Pancreas (tissue), 10 donors: Measurements from ENCODE around the gene CFAP54. TPM values are rescaled to one million over a fixed set of nuclear protein-coding genes. Genes with fewer than 3 reads are reported as not detected.

Source experiments
- ATAC-seq, 4 donors: fragments of 200-7000 bp; cut with Tn5 transposase; one replicate each; pipeline versions ENCODE4 v1.8.0 to v1.9.1; 2020; ENCODE audit warnings: mild to moderate bottlenecking in 4 of 4, moderate library complexity in 4 of 4
- DNase-seq, 6 donors: peaks; one replicate each; pipeline ENCODE4 v3.0.0-alpha.2; 2020
- FAIRE-seq: peaks from 2 replicates; lab custom pipeline; 2012; peaks lifted over from hg19 to GRCh38; lab: Jason Lieb, UNC
- H3K27ac ChIP-seq, 4 donors: fragments of 200-600 bp; sonication (generic); 1 replicate in 3 of 4; 2 replicates in 1 of 4; pipeline versions ENCODE4 v1.5.0 to v1.8.0; 2020
- H3K27me3 ChIP-seq, 4 donors: fragments of 200-600 bp; one replicate each; pipeline ENCODE4 v1.8.0; 2021
- H3K36me3 ChIP-seq, 3 donors: fragments of 200-600 bp; sonication (generic) in 1 of 3; one replicate each; pipeline versions ENCODE4 v1.5.0 to v1.8.0; 2020 to 2021
- H3K4me1 ChIP-seq, 3 donors: fragments of 200-600 bp; one replicate each; pipeline ENCODE4 v1.8.0; 2021
- H3K4me3 ChIP-seq, 4 donors: fragments of 200-600 bp; sonication (generic) in 2 of 4; one replicate each; pipeline versions ENCODE4 v1.5.0 to v1.8.0; 2020 to 2021
- H3K9me3 ChIP-seq, 4 donors: fragments of 200-600 bp; one replicate each; pipeline ENCODE4 v1.8.0; 2021
- WGBS, 2 donors: extraction: QIAGEN DNeasy Blood & Tissue Kit; methylation state at CpG; one replicate each; pipeline ENCODE4 v1.1.7; 2013; 5-methylcytosine and 5-hydroxymethylcytosine counted together
- intact Hi-C, 3 donors: fragments of 100-400 bp; cut with DNase I; formaldehyde crosslinking; loops; one replicate each; pipeline versions ENCODE4 v1.11.1 to v1.14.2; 2022
- polyA plus RNA-seq, 2 donors: library from polyadenylated mRNA; stranded (reverse); fragments of 200-250 nt; gene quantifications; one replicate each; pipeline ENCODE4 v1.2.3, GENCODE V29; 2013
- total RNA-seq, 6 donors: library from RNA; stranded (reverse); fragmentation: NEBNext Ultra II Directional in 4 of 6; extraction: Animal tissue kit (Norgen Biotek cat#: 25700) in 4 of 6; gene quantifications; one replicate each; pipeline versions ENCODE4 v1.2.1 to v1.2.4, GENCODE V29; 2021 to 2023
- TF ChIP-seq, protein P1 (sequence below), 4 donors: fragments of 200-600 bp; sonication (generic) in 3 of 4; IDR thresholded peaks; one replicate each; pipeline versions ENCODE4 v1.5.0 to v1.8.0; 2021; ENCODE audit warnings: antibody characterized with exemption in 4 of 4
- donor health status: healthy with polysubstance abuse.
- donor health status: DM: no; HTN: no; CAD: no; lungs with moderate emphysema.
- donor health status: DM: no; HTN: no; CAD: no.
- donor health status: control.
- donor health status: control.
- donor health status: Bipolar disorder and iron deficiency.
- donor health status: DM: yes; HTN: yes; CAD: no.
- donor health status: DM: no; HTN: no; CAD: no.
- donor health status: DM: no; HTN: no; CAD: no.
- donor health status: DM: yes; HTN: yes; CAD: no.

The CFAP54 gene
- total and polyA plus RNA-seq, 8 donors: 0.02 to 0.21 (median 0.11) TPM

DNA sequence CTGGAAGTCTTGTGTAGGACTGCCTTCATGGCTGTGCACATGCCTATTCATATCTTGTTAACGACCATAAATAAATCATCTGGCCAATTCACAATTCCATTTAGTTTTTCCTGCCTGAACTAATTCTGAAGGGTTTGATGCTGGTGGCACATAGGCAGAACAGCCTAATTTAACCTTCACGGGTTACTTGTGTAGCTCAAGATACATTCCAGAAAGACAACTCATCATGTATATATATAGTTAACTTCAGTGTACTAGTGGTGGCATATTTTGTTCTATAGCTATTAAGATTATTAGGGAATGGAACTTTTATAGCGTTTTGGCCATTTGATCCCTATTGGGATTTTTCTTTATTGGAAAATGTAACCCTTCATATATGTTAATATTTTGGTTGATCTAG is 31.4 kb downstream of the CFAP54 start:
- ATAC-seq (no peak), FAIRE-seq (no peak), DNase-seq (no peak)
- WGBS, 2 donors: 61 to 75% methylated on average over 3 of the region's 3 CpGs
- Histone ChIP-seq H3K27me3 (peaks cover 0 to 3% (median 0%) of the 10 kb centered on the region in 4 donors), H3K36me3 (no peaks in the 10 kb centered on the region), H3K4me1 (no peaks in the 10 kb centered on the region), H3K4me3 (no peak overlapping the region), H3K27ac (no peak overlapping the region), H3K9me3 (no peaks in the 10 kb centered on the region)
- intact Hi-C loops: no loop called here
- TF ChIP-seq, protein P1, sequence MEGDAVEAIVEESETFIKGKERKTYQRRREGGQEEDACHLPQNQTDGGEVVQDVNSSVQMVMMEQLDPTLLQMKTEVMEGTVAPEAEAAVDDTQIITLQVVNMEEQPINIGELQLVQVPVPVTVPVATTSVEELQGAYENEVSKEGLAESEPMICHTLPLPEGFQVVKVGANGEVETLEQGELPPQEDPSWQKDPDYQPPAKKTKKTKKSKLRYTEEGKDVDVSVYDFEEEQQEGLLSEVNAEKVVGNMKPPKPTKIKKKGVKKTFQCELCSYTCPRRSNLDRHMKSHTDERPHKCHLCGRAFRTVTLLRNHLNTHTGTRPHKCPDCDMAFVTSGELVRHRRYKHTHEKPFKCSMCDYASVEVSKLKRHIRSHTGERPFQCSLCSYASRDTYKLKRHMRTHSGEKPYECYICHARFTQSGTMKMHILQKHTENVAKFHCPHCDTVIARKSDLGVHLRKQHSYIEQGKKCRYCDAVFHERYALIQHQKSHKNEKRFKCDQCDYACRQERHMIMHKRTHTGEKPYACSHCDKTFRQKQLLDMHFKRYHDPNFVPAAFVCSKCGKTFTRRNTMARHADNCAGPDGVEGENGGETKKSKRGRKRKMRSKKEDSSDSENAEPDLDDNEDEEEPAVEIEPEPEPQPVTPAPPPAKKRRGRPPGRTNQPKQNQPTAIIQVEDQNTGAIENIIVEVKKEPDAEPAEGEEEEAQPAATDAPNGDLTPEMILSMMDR (IDR thresholded peaks at IDR 0.05): no peak

- no peak for ATAC-seq
- no peaks in the 10 kb centered on the region for H3K4me1 ChIP-seq
- no peaks in the 10 kb centered on the region for H3K27me3 ChIP-seq
- WGBS, 2 donors: 88 to 91% methylated on average over 7 of the region's 7 CpGs
- DNase-seq: no peak
- intact Hi-C loops: no loop called here
- TF ChIP-seq, protein P1 (IDR thresholded peaks at IDR 0.05): no peak
- H3K27ac ChIP-seq: no peak overlapping the region
- no peak for FAIRE-seq
- H3K36me3 ChIP-seq: no peaks in the 10 kb centered on the region
- no peaks in the 10 kb centered on the region for H3K9me3 ChIP-seq
- H3K4me3 ChIP-seq: no peak overlapping the region
These were observed 32.7 kb downstream of the CFAP54 start for GRCh38 chr12:96521895-96522682.

GRCh38 chr12:96522690-96523089 is 33.3 kb downstream of the CFAP54 start:
- WGBS, 2 donors: 64 to 79% methylated on average over 3 of the region's 3 CpGs
- ATAC-seq (no peak), FAIRE-seq (no peak), DNase-seq (no peak)
- no peak overlapping the region for H3K27ac ChIP-seq
- intact Hi-C loops: no loop called here
- H3K36me3 ChIP-seq: no peaks in the 10 kb centered on the region
- TF ChIP-seq, protein P1 (IDR thresholded peaks at IDR 0.05): no peak
- no peaks in the 10 kb centered on the region for H3K9me3 ChIP-seq
- no peaks in the 10 kb centered on the region for H3K4me1 ChIP-seq
- H3K4me3 ChIP-seq: no peak overlapping the region
- H3K27me3 ChIP-seq: no peaks in the 10 kb centered on the region

GRCh38 chr12:96526110-96526509 is 36.7 kb downstream of the CFAP54 start:
- Histone ChIP-seq H3K27me3 (no peaks in the 10 kb centered on the region), H3K9me3 (no peaks in the 10 kb centered on the region), H3K4me1 (no peaks in the 10 kb centered on the region), H3K4me3 (no peak overlapping the region), H3K36me3 (no peaks in the 10 kb centered on the region), H3K27ac (no peak overlapping the region)
- DNase-seq (no peak), ATAC-seq (no peak), FAIRE-seq (no peak)
- TF ChIP-seq, protein P1 (IDR thresholded peaks at IDR 0.05): no peak
- intact Hi-C loops: no loop called here
- WGBS, 2 donors: 61 to 70% methylated on average over 1 of the region's 1 CpG

DNA sequence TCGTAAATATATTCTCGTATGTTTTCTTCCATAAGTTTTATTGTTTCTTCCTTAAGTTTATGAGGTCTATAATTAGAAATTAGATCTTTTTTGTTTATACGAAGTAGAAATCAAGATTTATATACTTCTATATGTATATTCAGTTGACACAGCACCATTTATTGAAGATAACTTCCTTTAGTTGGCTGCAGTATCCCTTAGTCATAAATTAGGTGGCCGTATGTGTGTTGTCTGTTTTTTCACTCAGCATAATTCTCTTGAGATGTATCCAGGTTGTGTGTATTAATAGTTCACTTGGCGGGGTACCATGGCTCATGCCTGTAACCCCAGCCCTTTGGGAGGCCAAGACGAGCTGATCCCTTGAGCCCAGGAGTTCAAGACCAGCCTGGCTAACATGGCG is 40.5 kb downstream of the CFAP54 start:
- Histone ChIP-seq H3K27ac (no peak overlapping the region), H3K27me3 (no peaks in the 10 kb centered on the region), H3K4me3 (no peak overlapping the region), H3K4me1 (no peaks in the 10 kb centered on the region), H3K36me3 (no peaks in the 10 kb centered on the region), H3K9me3 (no peaks in the 10 kb centered on the region)
- 71 to 85% methylated on average over 7 of the region's 7 CpGs for WGBS, 2 donors
- ATAC-seq: no peak
- DNase-seq: no peak
- TF ChIP-seq, protein P1 (IDR thresholded peaks at IDR 0.05): no peak
- intact Hi-C loops: no loop called here
- no peak for FAIRE-seq
